Measurements from ENCODE around the gene PARVB.

Gene PARVB

GRCh38 chr22:44206330-44206645 lies 182.2 kb downstream of the PARVB start:
- DNase-seq = no peak

- no peak for DNase-seq
Observed at GRCh38 chr22:44206696-44207095, 182.6 kb downstream of the PARVB start.

- no peak for DNase-seq
Observed at GRCh38 chr22:44207173-44207980, 183.3 kb downstream of the PARVB start.

GRCh38 chr22:44207981-44208317 lies 183.8 kb downstream of the PARVB start:
- DNase-seq = no peak

GRCh38 chr22:44209343-44209742 lies 185.2 kb downstream of the PARVB start:
- no peak for DNase-seq

- no peak for DNase-seq
Observed at GRCh38 chr22:44210722-44211121, 186.6 kb downstream of the PARVB start.

GRCh38 chr22:44211256-44211945 lies 187.3 kb downstream of the PARVB start:
- DNase-seq = no peak

- DNase-seq = no peak
Observed at GRCh38 chr22:44211946-44212930, 188.1 kb downstream of the PARVB start.

GRCh38 chr22:44212936-44213335 lies 188.8 kb downstream of the PARVB start:
- no peak for DNase-seq

- no peak for DNase-seq
Observed at GRCh38 chr22:44213489-44214043, 189.5 kb downstream of the PARVB start.

- no peak for DNase-seq
Observed at GRCh38 chr22:44214187-44214586, 190.1 kb downstream of the PARVB start.

GRCh38 chr22:44214764-44215163 lies 190.7 kb downstream of the PARVB start:
- no peak for DNase-seq

GRCh38 chr22:44215287-44215686 lies 191.2 kb downstream of the PARVB start:
- DNase-seq = no peak

- no peak for DNase-seq
Observed at GRCh38 chr22:44217346-44217745, 193.2 kb downstream of the PARVB start.

- no peak for DNase-seq
Observed at GRCh38 chr22:44218071-44218470, 194.0 kb downstream of the PARVB start.

GRCh38 chr22:44219101-44219870 lies 195.2 kb downstream of the PARVB start:
- no peak for DNase-seq

- no peak for DNase-seq
Observed at GRCh38 chr22:44220727-44221680, 196.9 kb downstream of the PARVB start.

GRCh38 chr22:44221710-44222475 lies 197.8 kb downstream of the PARVB start:
- DNase-seq = no peak

Measured in T1000 (cell line).